GM23338 (cell line): ENCODE measurements around the gene TBC1D7. TPM values are rescaled to one million over a fixed set of nuclear protein-coding genes. Genes with fewer than 3 reads are reported as not detected.

Source experiments
- ATAC-seq: fragments of 200-7000 bp; cut with Tn5 transposase; 3 replicates; pipeline ENCODE4 v1.9.1; 2020
- DNase-seq: peaks from one replicate; pipeline ENCODE4 v3.0.0-alpha.2; 2015; ENCODE audit warnings: low spot score
- H2AFZ ChIP-seq: fragments of 200-600 bp; sonication (generic); 2 replicates; pipeline ENCODE4 v1.8.0; 2016; ENCODE audit warnings: antibody characterized with exemption, mild to moderate bottlenecking, moderate library complexity
- H3F3A ChIP-seq: fragments of 200-600 bp; sonication (generic); replicated peaks from 2 replicates; pipeline ENCODE4 v1.8.0; 2017; ENCODE audit warnings: antibody characterized with exemption, mixed run types, low read depth
- H3K27ac ChIP-seq: fragments of 200-600 bp; sonication (generic); 2 replicates; pipeline ENCODE4 v1.6.1; 2016; ENCODE audit warnings: low read depth
- H3K27me3 ChIP-seq: fragments of 200-600 bp; sonication (generic); 2 replicates; pipeline ENCODE4 v1.8.0; 2016; ENCODE audit warnings: mild to moderate bottlenecking, mixed run types, moderate library complexity; ENCODE audit not compliant: insufficient read depth
- H3K36me3 ChIP-seq: fragments of 200-600 bp; sonication (generic); 2 replicates; pipeline ENCODE4 v1.8.0; 2016; ENCODE audit warnings: mild to moderate bottlenecking; ENCODE audit not compliant: insufficient read depth
- H3K4me1 ChIP-seq: fragments of 200-600 bp; sonication (generic); 2 replicates; pipeline ENCODE4 v1.8.0; 2016; ENCODE audit warnings: mild to moderate bottlenecking, moderate library complexity; ENCODE audit not compliant: insufficient read depth
- H3K4me2 ChIP-seq: fragments of 200-600 bp; sonication (generic); 2 replicates; pipeline ENCODE4 v1.7.1; 2017; ENCODE audit warnings: mixed run types
- H3K4me3 ChIP-seq: fragments of 200-600 bp; sonication (generic); 2 replicates; pipeline ENCODE4 v1.6.1; 2016; ENCODE audit warnings: mixed run types
- H3K79me2 ChIP-seq: fragments of 200-600 bp; sonication (generic); replicated peaks from 2 replicates; pipeline ENCODE4 v1.8.0; 2017; ENCODE audit warnings: mild to moderate bottlenecking; ENCODE audit not compliant: insufficient read depth
- H3K9me2 ChIP-seq: fragments of 200-600 bp; sonication (generic); 2 replicates; pipeline ENCODE4 v1.8.0; 2017; ENCODE audit not compliant: insufficient read depth
- H4K20me1 ChIP-seq: fragments of 200-600 bp; sonication (generic); replicated peaks from 2 replicates; pipeline ENCODE4 v1.8.0; 2017; ENCODE audit warnings: mild to moderate bottlenecking; ENCODE audit not compliant: insufficient read depth
- H3K27ac Mint-ChIP-seq: 2 replicates; pipeline ENCODE4 v1.8.0; 2020; ENCODE audit warnings: inconsistent platforms, mild to moderate bottlenecking, moderate library complexity, mixed read lengths
- H3K27me3 Mint-ChIP-seq: 3 replicates; pipeline ENCODE4 v1.8.0; 2022; ENCODE audit warnings: low read depth, mild to moderate bottlenecking, moderate library complexity, mixed read lengths, inconsistent platforms; ENCODE audit not compliant: insufficient read depth, poor library complexity
- H3K36me3 Mint-ChIP-seq: 3 replicates; pipeline ENCODE4 v1.8.0; 2021; ENCODE audit warnings: low read depth, mild to moderate bottlenecking, inconsistent platforms, moderate library complexity, mixed read lengths
- H3K4me1 Mint-ChIP-seq: 3 replicates; pipeline ENCODE4 v1.8.0; 2020; ENCODE audit warnings: mild to moderate bottlenecking, inconsistent platforms, mixed read lengths
- H3K4me3 Mint-ChIP-seq: 3 replicates; pipeline ENCODE4 v1.8.0; 2021; ENCODE audit warnings: moderate library complexity, mild to moderate bottlenecking, inconsistent platforms, mixed read lengths
- H3K9me3 Mint-ChIP-seq: 3 replicates; pipeline ENCODE4 v1.8.0; 2020; ENCODE audit warnings: moderate library complexity, mild to moderate bottlenecking, inconsistent platforms, mixed read lengths
- CREB1 ChIP-seq: fragments of 250-450 bp; sonication (Bioruptor Pico); IDR thresholded peaks from 2 replicates; pipeline ENCODE4 v1.5.0; 2020; ENCODE audit warnings: low read depth, mild to moderate bottlenecking, moderate library complexity
- EZH2 ChIP-seq: fragments of 200-600 bp; sonication (generic); IDR thresholded peaks from one replicate; pipeline ENCODE4 v1.8.0; 2017; ENCODE audit warnings: antibody characterized with exemption, mild to moderate bottlenecking, low read depth; ENCODE audit not compliant: unreplicated experiment
- EZH2phosphoT487 ChIP-seq: fragments of 200-600 bp; sonication (generic); IDR thresholded peaks from one replicate; pipeline ENCODE4 v1.8.1; 2018; ENCODE audit warnings: antibody characterized with exemption; ENCODE audit not compliant: unreplicated experiment
- NANOG ChIP-seq: IDR thresholded peaks from 2 replicates; pipeline ENCODE4 v1.6.1; 2016; ENCODE audit warnings: antibody characterized with exemption, borderline replicate concordance
- REST ChIP-seq: IDR thresholded peaks from one replicate; pipeline ENCODE4 v1.6.1; 2018; ENCODE audit warnings: antibody characterized with exemption; ENCODE audit not compliant: unreplicated experiment
- STAT1 ChIP-seq: IDR thresholded peaks from one replicate; pipeline ENCODE4 v1.6.1; 2016; ENCODE audit warnings: antibody characterized with exemption; ENCODE audit not compliant: unreplicated experiment
- polyA plus RNA-seq: library from polyadenylated mRNA; unstranded; fragments of >200 nt; fragmentation: Nextera tagmentation; extraction: Ambion mirVana; gene quantifications from 2 replicates; pipeline ENCODE4 v1.2.1, GENCODE V29; 2016
- total RNA-seq: library from RNA; depleted of rRNA; stranded (reverse); fragments of >200 nt; shearing (Covaris generic); gene quantifications from 2 replicates; pipeline ENCODE4 v1.2.3, GENCODE V29; 2014
- TF ChIP-seq, protein P1 (sequence below): IDR thresholded peaks from 2 replicates; pipeline ENCODE4 v1.6.1; 2016; ENCODE audit warnings: antibody characterized with exemption
- TF ChIP-seq, protein P2 (sequence below), 2 experiments: fragments of 200-600 bp in 1 of 2; sonication (generic) in 1 of 2; conservative IDR thresholded peaks; 2 replicates each; pipeline versions ENCODE4 v1.5.1 to v1.6.1; 2016 to 2017; ENCODE audit warnings: antibody characterized with exemption in 2 of 2, low read depth in 2 of 2, mild to moderate bottlenecking in 2 of 2, moderate library complexity in 1 of 2

TBC1D7 gene
- total and polyA plus RNA-seq, 2 experiments from 2014 or later = 62.0 to 70.4 TPM

GRCh38 chr6:13298446-13298845 lies 29.9 kb downstream of the TBC1D7 start (continued):
- TF ChIP-seq REST (no peak), EZH2phosphoT487 (no peak), EZH2 (no peak), NANOG (no peak)
- TF ChIP-seq, protein P1, sequence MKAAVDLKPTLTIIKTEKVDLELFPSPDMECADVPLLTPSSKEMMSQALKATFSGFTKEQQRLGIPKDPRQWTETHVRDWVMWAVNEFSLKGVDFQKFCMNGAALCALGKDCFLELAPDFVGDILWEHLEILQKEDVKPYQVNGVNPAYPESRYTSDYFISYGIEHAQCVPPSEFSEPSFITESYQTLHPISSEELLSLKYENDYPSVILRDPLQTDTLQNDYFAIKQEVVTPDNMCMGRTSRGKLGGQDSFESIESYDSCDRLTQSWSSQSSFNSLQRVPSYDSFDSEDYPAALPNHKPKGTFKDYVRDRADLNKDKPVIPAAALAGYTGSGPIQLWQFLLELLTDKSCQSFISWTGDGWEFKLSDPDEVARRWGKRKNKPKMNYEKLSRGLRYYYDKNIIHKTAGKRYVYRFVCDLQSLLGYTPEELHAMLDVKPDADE = no peak

GRCh38 chr6:13297391-13297790 lies 30.9 kb downstream of the TBC1D7 start:
- no peak overlapping the region for H2AFZ ChIP-seq
- no peaks in the 10 kb centered on the region for H3F3A ChIP-seq
- TF ChIP-seq STAT1 = no peak
- no peak for ATAC-seq
- H3K4me3 ChIP-seq = no peak overlapping the region
- no peak overlapping the region for H3K4me2 ChIP-seq
- Mint-ChIP-seq H3K4me1 (no peaks in the 10 kb centered on the region; the same call in 2 of the 3 replicates), H3K36me3 (peaks cover 48% of the 10 kb centered on the region), H3K27me3 (no peaks in the 10 kb centered on the region), H3K9me3 (no peaks in the 10 kb centered on the region), H3K27ac (no peak overlapping the region), H3K4me3 (no peak overlapping the region)
- no peaks in the 10 kb centered on the region for H3K27me3 ChIP-seq
- H3K4me1 ChIP-seq = no peaks in the 10 kb centered on the region
- no peaks in the 10 kb centered on the region; the same call in 1 of the 2 replicates for H3K79me2 ChIP-seq
- no peak for DNase-seq
- peaks cover 9% of the 10 kb centered on the region for H3K36me3 ChIP-seq
- H4K20me1 ChIP-seq = 0 out of 2 replicates have a peak, but pooled peaks cover 3% of the 10 kb centered on the region
- no peaks in the 10 kb centered on the region for H3K9me2 ChIP-seq
- H3K27ac ChIP-seq = no peak overlapping the region

DNA sequence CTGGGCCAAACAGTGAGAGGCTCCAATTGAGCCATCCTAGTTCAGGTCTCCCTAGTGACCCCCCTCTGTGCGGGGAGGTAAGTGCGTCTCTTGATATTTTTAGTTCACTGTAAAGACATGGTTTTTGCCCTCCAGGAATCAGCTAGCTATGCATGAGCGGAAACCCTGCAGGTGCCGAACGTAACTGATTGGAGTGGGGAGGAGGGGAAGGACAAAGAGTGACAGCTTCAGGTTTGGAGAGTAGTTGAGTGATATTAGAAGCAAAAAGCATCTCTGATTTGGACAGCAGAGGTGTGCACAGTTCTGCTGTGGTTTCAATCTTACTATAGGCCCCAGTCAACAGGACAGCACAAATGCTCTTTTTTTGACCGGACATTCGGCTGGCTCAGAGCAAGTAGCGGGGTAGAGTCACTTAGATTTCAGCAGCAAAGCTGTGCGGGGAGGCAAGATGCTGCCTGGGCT lies 31.8 kb downstream of the TBC1D7 start:
- ATAC-seq (peak; percentile 83), DNase-seq (peak; percentile 57)
- H3K27ac Mint-ChIP-seq = peak overlapping the region; percentile 50
- H3K4me3 Mint-ChIP-seq = no peak overlapping the region
- no peak overlapping the region for H2AFZ ChIP-seq
- no peaks in the 10 kb centered on the region for H3K4me1 ChIP-seq
- no peaks in the 10 kb centered on the region; the same call in 2 of the 3 replicates for H3K4me1 Mint-ChIP-seq
- no peaks in the 10 kb centered on the region for H3K27me3 ChIP-seq
- H3K36me3 Mint-ChIP-seq = peaks cover 49% of the 10 kb centered on the region
- H3K9me3 Mint-ChIP-seq = no peaks in the 10 kb centered on the region
- H3K36me3 ChIP-seq = peaks cover 9% of the 10 kb centered on the region
- H3K4me2 ChIP-seq = no peak overlapping the region
- H3K27ac ChIP-seq = no peak overlapping the region
- H3K9me2 ChIP-seq = no peaks in the 10 kb centered on the region
- no peak overlapping the region for H3K4me3 ChIP-seq
- no peaks in the 10 kb centered on the region for H3K27me3 Mint-ChIP-seq
- 0 out of 2 replicates have a peak, but pooled peaks cover 3% of the 10 kb centered on the region for H4K20me1 ChIP-seq
- no peaks in the 10 kb centered on the region for H3F3A ChIP-seq
- H3K79me2 ChIP-seq = no peaks in the 10 kb centered on the region; the same call in 1 of the 2 replicates
- TF ChIP-seq EZH2 (no peak), CREB1 (CRISPR knock-in tag) (no peak)
- TF ChIP-seq, protein P2, sequence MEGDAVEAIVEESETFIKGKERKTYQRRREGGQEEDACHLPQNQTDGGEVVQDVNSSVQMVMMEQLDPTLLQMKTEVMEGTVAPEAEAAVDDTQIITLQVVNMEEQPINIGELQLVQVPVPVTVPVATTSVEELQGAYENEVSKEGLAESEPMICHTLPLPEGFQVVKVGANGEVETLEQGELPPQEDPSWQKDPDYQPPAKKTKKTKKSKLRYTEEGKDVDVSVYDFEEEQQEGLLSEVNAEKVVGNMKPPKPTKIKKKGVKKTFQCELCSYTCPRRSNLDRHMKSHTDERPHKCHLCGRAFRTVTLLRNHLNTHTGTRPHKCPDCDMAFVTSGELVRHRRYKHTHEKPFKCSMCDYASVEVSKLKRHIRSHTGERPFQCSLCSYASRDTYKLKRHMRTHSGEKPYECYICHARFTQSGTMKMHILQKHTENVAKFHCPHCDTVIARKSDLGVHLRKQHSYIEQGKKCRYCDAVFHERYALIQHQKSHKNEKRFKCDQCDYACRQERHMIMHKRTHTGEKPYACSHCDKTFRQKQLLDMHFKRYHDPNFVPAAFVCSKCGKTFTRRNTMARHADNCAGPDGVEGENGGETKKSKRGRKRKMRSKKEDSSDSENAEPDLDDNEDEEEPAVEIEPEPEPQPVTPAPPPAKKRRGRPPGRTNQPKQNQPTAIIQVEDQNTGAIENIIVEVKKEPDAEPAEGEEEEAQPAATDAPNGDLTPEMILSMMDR (conservative IDR thresholded peaks at IDR 0.05; ENCODE audit: low read depth in 2 of 2) = peak; percentile 39 to 43; a peak in 3 of 4 replicates
- TF ChIP-seq, protein P1 = no peak
